Osteocyte (in vitro differentiated cells): ENCODE results near the gene AGAP9. TPM values are rescaled to one million over a fixed set of nuclear protein-coding genes. Genes with fewer than 3 reads are reported as not detected.

Source experiments
- DNase-seq: peaks from one replicate; pipeline ENCODE4 v3.0.0; 2021; ENCODE audit warnings: mixed read lengths; ENCODE audit not compliant: unreplicated experiment; ENCODE audit errors: extremely low spot score
- H3K27ac Mint-ChIP-seq: one replicate; pipeline ENCODE4 v1.8.0; 2021; ENCODE audit warnings: mild to moderate bottlenecking, mixed read lengths; ENCODE audit not compliant: unreplicated experiment
- H3K27me3 Mint-ChIP-seq: one replicate; pipeline ENCODE4 v1.8.0; 2021; ENCODE audit warnings: mixed read lengths; ENCODE audit not compliant: unreplicated experiment
- H3K36me3 Mint-ChIP-seq: one replicate; pipeline ENCODE4 v1.8.0; 2021; ENCODE audit warnings: mixed read lengths; ENCODE audit not compliant: unreplicated experiment
- H3K4me1 Mint-ChIP-seq: one replicate; pipeline ENCODE4 v1.8.0; 2021; ENCODE audit warnings: mixed read lengths; ENCODE audit not compliant: unreplicated experiment
- H3K4me3 Mint-ChIP-seq: one replicate; pipeline ENCODE4 v1.8.0; 2021; ENCODE audit warnings: mild to moderate bottlenecking, moderate library complexity, mixed read lengths; ENCODE audit not compliant: unreplicated experiment
- H3K9me3 Mint-ChIP-seq: one replicate; pipeline ENCODE4 v1.8.0; 2021; ENCODE audit warnings: mixed read lengths; ENCODE audit not compliant: unreplicated experiment
- total RNA-seq: library from RNA; stranded (reverse); gene quantifications from 2 replicates; pipeline ENCODE4 v1.2.1, GENCODE V29; 2021
- TF ChIP-seq, protein P1 (sequence below): fragments of 200-600 bp; sonication (generic); IDR thresholded peaks from 2 replicates; pipeline ENCODE4 v1.5.0; 2021; ENCODE audit warnings: antibody characterized with exemption, mild to moderate bottlenecking, moderate library complexity

The AGAP9 gene
- total RNA-seq, 1 donor from 2014 or later: 13.1 TPM

DNA sequence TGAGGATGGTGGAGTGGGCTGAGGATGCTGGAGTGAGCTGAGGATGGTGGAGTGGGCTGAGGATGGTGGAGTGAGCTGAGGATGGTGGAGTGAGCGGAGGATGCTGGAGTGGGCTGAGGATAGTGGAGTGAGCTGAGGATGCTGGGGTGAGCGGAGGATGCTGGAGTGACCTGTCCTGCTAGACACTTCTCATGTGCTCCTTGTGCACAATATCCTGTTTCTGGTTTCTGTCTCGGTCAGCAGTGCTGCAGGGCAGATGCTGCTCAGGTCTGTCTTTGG, 68.7 kb downstream of the AGAP9 start:
- no peak overlapping the region for H3K27ac Mint-ChIP-seq
- no peak for DNase-seq
- no peak overlapping the region for H3K4me3 Mint-ChIP-seq
- H3K4me1 Mint-ChIP-seq: peaks cover 4% of the 10 kb centered on the region
- no peaks in the 10 kb centered on the region for H3K9me3 Mint-ChIP-seq
- H3K36me3 Mint-ChIP-seq: no peaks in the 10 kb centered on the region
- TF ChIP-seq, protein P1, sequence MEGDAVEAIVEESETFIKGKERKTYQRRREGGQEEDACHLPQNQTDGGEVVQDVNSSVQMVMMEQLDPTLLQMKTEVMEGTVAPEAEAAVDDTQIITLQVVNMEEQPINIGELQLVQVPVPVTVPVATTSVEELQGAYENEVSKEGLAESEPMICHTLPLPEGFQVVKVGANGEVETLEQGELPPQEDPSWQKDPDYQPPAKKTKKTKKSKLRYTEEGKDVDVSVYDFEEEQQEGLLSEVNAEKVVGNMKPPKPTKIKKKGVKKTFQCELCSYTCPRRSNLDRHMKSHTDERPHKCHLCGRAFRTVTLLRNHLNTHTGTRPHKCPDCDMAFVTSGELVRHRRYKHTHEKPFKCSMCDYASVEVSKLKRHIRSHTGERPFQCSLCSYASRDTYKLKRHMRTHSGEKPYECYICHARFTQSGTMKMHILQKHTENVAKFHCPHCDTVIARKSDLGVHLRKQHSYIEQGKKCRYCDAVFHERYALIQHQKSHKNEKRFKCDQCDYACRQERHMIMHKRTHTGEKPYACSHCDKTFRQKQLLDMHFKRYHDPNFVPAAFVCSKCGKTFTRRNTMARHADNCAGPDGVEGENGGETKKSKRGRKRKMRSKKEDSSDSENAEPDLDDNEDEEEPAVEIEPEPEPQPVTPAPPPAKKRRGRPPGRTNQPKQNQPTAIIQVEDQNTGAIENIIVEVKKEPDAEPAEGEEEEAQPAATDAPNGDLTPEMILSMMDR: no peak
- peaks cover 7% of the 10 kb centered on the region for H3K27me3 Mint-ChIP-seq

DNA sequence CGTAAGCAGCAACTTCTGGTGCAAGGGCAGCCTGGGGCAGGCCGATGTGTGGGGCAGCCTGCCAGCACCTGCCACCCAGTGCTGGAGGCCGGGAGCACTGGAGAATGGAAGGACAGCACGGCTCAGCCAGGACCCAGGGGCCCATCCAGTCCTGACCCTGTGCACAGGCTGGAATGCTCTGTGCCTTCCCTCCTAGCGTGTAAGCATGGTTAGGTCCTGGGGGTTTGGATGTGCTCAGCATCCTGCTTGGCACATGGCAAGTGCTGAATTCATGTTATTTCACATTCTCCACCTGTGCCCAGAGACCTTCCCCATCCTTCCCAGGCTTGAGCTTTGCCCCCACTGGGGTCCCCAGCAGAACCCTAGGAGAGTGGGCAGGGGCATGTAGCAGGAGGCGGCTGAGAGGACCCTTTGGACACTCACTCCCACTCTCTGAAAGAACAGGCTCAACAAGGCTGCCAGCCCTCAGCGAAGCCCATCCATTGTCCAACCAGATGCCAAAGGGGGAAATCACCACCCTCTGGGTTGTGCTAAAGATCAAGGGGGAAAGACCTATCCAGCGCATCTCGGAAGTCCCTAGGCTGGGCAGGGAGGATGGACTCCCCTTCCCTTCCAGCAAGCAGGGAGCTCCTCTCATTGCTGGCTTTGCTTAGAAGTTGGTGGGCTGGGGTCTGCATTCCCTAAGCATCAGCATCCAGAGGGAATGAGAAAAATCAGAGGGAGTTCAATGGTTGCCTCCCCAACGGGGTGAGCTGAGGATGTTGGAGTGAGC, 69.2 kb downstream of the AGAP9 start:
- DNase-seq: peak; percentile 69
- Mint-ChIP-seq H3K4me3 (no peak overlapping the region), H3K9me3 (no peaks in the 10 kb centered on the region), H3K27ac (no peak overlapping the region), H3K27me3 (peaks cover 7% of the 10 kb centered on the region), H3K4me1 (peaks cover 4% of the 10 kb centered on the region), H3K36me3 (no peaks in the 10 kb centered on the region)
- TF ChIP-seq, protein P1: no peak

DNA sequence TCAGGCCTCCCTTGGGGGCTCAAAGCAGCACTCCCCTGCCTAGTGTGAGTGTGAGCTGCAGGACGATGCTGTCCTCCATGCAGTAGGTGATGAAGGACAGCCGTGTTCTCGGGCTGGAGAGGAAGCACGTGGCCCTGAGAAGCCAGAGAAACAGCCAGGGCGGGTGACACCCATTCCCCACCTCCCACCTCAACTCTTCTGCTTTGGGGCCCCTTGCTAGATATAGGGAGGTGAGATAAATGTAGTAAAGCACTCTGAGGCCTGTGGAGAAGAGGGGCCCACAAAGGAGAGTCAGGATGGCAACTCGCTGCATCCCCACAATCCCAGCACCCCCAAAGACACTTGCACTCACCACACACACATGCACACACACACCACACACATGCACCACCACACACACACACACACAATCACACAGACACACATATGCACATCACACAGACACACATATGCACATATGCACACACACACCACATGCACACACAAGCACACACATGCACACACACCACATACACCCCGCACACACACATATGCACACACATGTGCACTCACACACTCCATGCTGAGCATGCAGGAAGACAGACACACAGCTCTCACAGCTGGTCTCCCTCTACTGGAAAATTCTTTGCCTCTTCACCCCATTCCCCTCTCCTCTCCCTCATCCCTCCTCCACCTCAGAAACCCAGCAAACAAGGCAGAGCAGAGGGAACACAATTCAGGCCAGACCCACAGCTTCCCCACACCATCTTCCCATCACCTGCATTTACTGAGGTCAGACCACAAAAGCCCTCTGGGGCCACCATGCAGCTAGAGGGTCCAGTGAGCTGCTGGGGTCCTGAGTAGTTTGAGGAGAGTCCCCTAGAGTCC, 70.1 kb downstream of the AGAP9 start:
- no peak overlapping the region for H3K27ac Mint-ChIP-seq
- H3K4me3 Mint-ChIP-seq: no peak overlapping the region
- TF ChIP-seq, protein P1: no peak

DNA sequence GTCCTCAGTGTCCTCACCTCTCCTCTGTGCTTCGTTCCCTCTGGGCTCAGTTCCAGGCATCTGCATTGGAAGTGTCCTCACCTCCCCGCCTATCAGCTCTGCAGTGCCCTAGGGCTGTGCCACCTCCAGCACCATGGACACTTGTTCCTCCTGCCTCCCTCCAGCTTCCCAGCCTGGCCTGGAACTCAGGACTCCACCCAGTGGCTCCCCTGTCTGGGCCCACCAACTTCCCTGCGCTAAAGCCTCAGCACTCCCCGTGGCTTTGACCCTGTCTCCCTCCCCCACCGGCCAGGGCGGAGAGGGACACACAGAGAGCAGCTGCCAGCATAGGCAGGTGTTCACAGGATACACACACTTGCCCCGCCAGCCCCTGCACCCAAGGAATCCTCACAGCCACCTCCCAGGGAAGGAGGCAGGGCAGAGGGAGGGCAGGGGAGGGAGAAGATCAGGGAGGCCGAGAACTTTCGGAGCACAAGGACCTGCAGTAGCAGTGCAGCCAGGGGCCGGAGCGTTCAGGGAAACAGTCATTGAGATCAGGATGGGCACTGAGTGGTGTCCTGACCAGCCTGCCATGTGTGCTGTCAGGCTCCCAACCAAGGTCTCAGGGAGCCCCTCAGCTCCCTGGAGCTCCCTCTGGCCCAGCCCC, 70.8 kb downstream of the AGAP9 start:
- H3K27me3 Mint-ChIP-seq: peaks cover 7% of the 10 kb centered on the region

More for the DNA sequence above, 70.1 kb downstream of the AGAP9 start:
- Mint-ChIP-seq H3K36me3 (no peaks in the 10 kb centered on the region), H3K9me3 (no peaks in the 10 kb centered on the region), H3K27me3 (peaks cover 7% of the 10 kb centered on the region), H3K4me1 (peaks cover 4% of the 10 kb centered on the region)
- peak; percentile 54 for DNase-seq

More for the DNA sequence above, 70.8 kb downstream of the AGAP9 start:
- peaks cover 4% of the 10 kb centered on the region for H3K4me1 Mint-ChIP-seq
- H3K27ac Mint-ChIP-seq: no peak overlapping the region
- TF ChIP-seq, protein P1: no peak
- DNase-seq: peak; percentile 78
- no peaks in the 10 kb centered on the region for H3K9me3 Mint-ChIP-seq
- H3K4me3 Mint-ChIP-seq: no peak overlapping the region
- H3K36me3 Mint-ChIP-seq: no peaks in the 10 kb centered on the region
